Measurements from ENCODE around the gene ZNF416. TPM values are rescaled to one million over a fixed set of nuclear protein-coding genes. Genes with fewer than 3 reads are reported as not detected.

Gene ZNF416
- total RNA-seq, 5 donors from 2014 or later (not counting 1 experiment from before 2014, with no cell fraction given), result 5.6 to 11.1 (median 10.0) TPM

- H3K36me3 Mint-ChIP-seq, result peaks cover 40% of the 10 kb centered on the region
- no peak for DNase-seq
- peaks cover 4 to 8% of the 10 kb centered on the region in 2 donors for H3K27me3 Mint-ChIP-seq
These were observed 18.6 kb downstream of the ZNF416 start for GRCh38 chr19:57560049-57560491.

GRCh38 chr19:57559404-57560025, 19.2 kb downstream of the ZNF416 start, which contains the start of gene ZNF550:
ZNF550 (minus strand) TSS chr19:57559863; CDS start chr19:57559682, 181 bp downstream.
- Histone ChIP-seq H3K9me3 (peaks cover 2% of the 10 kb centered on the region), H3K4me1 (ENCODE audit: control insufficient read depth in 1 of 2, extremely low read depth in 1 of 2, insufficient read depth in 2 of 2, low read length in 2 of 2) (peaks cover 10 to 25% of the 10 kb centered on the region in 2 experiments), H3K27ac (ENCODE audit: low read length) (peak within 1 kb of the TSS; percentile 68), H3K36me3 (ENCODE audit: control insufficient read depth in 2 of 2, extremely low read depth in 1 of 2, insufficient read depth in 1 of 2, low read length in 1 of 2) (peaks cover 0 to 17% of the 10 kb centered on the region in 2 donors), H3K27me3 (replicated peaks in 1 of 2; ENCODE audit: control insufficient read depth in 2 of 2, extremely low read depth in 1 of 2, insufficient read depth in 2 of 2, low read length in 1 of 2) (peaks cover 0 to 5% of the 10 kb centered on the region in 2 experiments), H3K4me3 (ENCODE audit: control insufficient read depth in 1 of 2, extremely low read depth in 1 of 2, low read length in 1 of 2) (peak within 1 kb of the TSS; percentile 83 to 88)
- whole genome bisulfite sequencing (ENCODE audit: insufficient coverage), result 0% methylated on average over 46 of the region's 56 CpGs
- H3K9me3 Mint-ChIP-seq, result peaks cover 3 to 43% (median 28%) of the 10 kb centered on the region in 3 donors
- H3K27me3 Mint-ChIP-seq, result peaks cover 4 to 8% of the 10 kb centered on the region in 2 donors
- CTCF ChIA-PET, result no interaction called here
- peak within 1 kb of the TSS; percentile 83 to 86 for H3K27ac Mint-ChIP-seq
- POLR2A ChIA-PET, result no interaction called here
- H3K4me3 Mint-ChIP-seq, result peak within 1 kb of the TSS; percentile 92 to 97 (median 94)
- ATAC-seq (replicated peaks in 1 of 4) (peak; percentile 97 to 99 (median 99)), DNase-seq (peak; percentile 67 to 88 (median 80))
- peaks cover 45% of the 10 kb centered on the region for H3K36me3 Mint-ChIP-seq
- peaks cover 33 to 39% (median 37%) of the 10 kb centered on the region in 3 donors for H3K4me1 Mint-ChIP-seq

More at GRCh38 chr19:57560049-57560491, 18.6 kb downstream of the ZNF416 start:
- H3K4me3 ChIP-seq (ENCODE audit: control insufficient read depth in 1 of 2, extremely low read depth in 1 of 2, low read length in 1 of 2), result peak overlapping the region; percentile 83 to 88
- H3K4me1 ChIP-seq (ENCODE audit: control insufficient read depth in 1 of 2, extremely low read depth in 1 of 2, insufficient read depth in 2 of 2, low read length in 2 of 2), result peaks cover 10 to 25% of the 10 kb centered on the region in 2 experiments
- WGBS (ENCODE audit: insufficient coverage), result 42% methylated on average over 20 of the region's 23 CpGs
- peaks cover 0 to 12% of the 10 kb centered on the region in 2 donors for H3K36me3 ChIP-seq (ENCODE audit: control insufficient read depth in 2 of 2, extremely low read depth in 1 of 2, insufficient read depth in 1 of 2, low read length in 1 of 2)
- ChIA-PET POLR2A (no interaction called here), CTCF (no interaction called here)
- peak in 1 of 4 experiments; percentile 8 for ATAC-seq (replicated peaks in 1 of 4)
- peak overlapping the region; percentile 68 for H3K27ac ChIP-seq (ENCODE audit: low read length)
- Mint-ChIP-seq H3K4me3 (peak overlapping the region; percentile 92 to 97 (median 94)), H3K4me1 (peaks cover 33 to 39% (median 37%) of the 10 kb centered on the region in 3 donors), H3K9me3 (peaks cover 3 to 41% (median 28%) of the 10 kb centered on the region in 3 donors), H3K27ac (peak overlapping the region; percentile 83 to 86)
- H3K27me3 ChIP-seq (replicated peaks in 1 of 2; ENCODE audit: control insufficient read depth in 2 of 2, extremely low read depth in 1 of 2, insufficient read depth in 2 of 2, low read length in 1 of 2), result peaks cover 0 to 6% of the 10 kb centered on the region in 2 experiments
- peaks cover 4% of the 10 kb centered on the region for H3K9me3 ChIP-seq

DNA sequence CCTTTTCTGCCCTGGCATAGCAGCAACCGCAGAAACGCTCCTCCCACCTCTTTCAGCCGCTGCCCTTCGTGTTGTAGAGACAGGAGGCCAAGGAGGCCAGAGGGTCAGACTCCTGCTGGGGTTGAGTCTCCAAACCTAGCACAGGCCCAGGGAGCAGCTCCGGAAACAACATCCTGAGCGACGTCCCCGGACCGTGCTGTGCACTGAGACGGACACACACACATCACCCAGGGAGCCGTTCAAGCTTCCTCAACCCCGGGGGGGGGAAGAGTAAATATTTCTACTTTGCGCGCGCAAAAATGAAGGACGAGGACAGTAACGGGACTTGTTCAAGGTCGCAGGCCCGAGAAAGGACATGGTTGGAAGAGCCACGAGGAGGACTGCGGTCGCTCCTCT, 19.7 kb downstream of the ZNF416 start:
- H3K27me3 ChIP-seq (replicated peaks in 1 of 2; ENCODE audit: control insufficient read depth in 2 of 2, extremely low read depth in 1 of 2, insufficient read depth in 2 of 2, low read length in 1 of 2), result no peaks in the 10 kb centered on the region
- peaks cover 0 to 23% of the 10 kb centered on the region in 2 donors for H3K36me3 ChIP-seq (ENCODE audit: control insufficient read depth in 2 of 2, extremely low read depth in 1 of 2, insufficient read depth in 1 of 2, low read length in 1 of 2)
- Mint-ChIP-seq H3K36me3 (peaks cover 50% of the 10 kb centered on the region), H3K27ac (peak overlapping the region; percentile 83 to 86), H3K27me3 (peaks cover 4 to 8% of the 10 kb centered on the region in 2 donors), H3K4me3 (peak overlapping the region; percentile 92 to 97 (median 94)), H3K9me3 (peaks cover 3 to 43% (median 28%) of the 10 kb centered on the region in 3 donors), H3K4me1 (peaks cover 33 to 39% (median 37%) of the 10 kb centered on the region in 3 donors)
- 2% methylated on average over 10 of the region's 22 CpGs for WGBS (ENCODE audit: insufficient coverage)
- H3K27ac ChIP-seq (ENCODE audit: low read length), result peak overlapping the region; percentile 68
- POLR2A ChIA-PET, result no interaction called here
- peaks cover 10 to 25% of the 10 kb centered on the region in 2 experiments for H3K4me1 ChIP-seq (ENCODE audit: control insufficient read depth in 1 of 2, extremely low read depth in 1 of 2, insufficient read depth in 2 of 2, low read length in 2 of 2)
- CTCF ChIA-PET, result no interaction called here
- DNase-seq, result peak in 5 of 35 experiments; percentile 2 to 19 (median 7)
- peaks cover under 1% of the 10 kb centered on the region for H3K9me3 ChIP-seq
- ATAC-seq (replicated peaks in 1 of 4), result peak; percentile 27 to 37 (median 32)
- peak overlapping the region; percentile 83 to 88 for H3K4me3 ChIP-seq (ENCODE audit: control insufficient read depth in 1 of 2, extremely low read depth in 1 of 2, low read length in 1 of 2)

DNA sequence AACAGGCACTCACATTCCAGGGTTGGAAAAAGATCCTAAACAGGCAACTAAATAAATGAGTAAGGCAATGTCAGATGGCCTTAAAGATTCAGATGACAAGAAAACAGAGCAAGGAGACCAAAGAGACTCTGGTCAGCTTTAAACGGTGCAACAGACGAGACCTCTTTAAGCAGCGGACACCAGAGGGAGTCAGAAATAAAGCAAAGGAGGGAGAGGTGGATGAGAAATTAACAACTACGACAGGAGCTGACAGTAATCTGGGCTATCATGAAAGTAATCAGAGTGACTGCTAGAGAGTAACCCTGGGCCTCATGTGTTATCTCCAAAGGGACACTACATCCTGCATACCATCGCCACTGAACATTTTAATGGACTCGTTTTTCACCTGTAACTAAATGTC, 20.2 kb downstream of the ZNF416 start:
- Mint-ChIP-seq H3K27ac (peak overlapping the region in 1 of 2 donors; percentile 86), H3K9me3 (peaks cover 1 to 41% (median 26%) of the 10 kb centered on the region in 3 donors), H3K4me1 (peaks cover 33 to 39% (median 37%) of the 10 kb centered on the region in 3 donors), H3K36me3 (peaks cover 53% of the 10 kb centered on the region), H3K27me3 (peaks cover 4 to 8% of the 10 kb centered on the region in 2 donors), H3K4me3 (peak overlapping the region; percentile 92 to 97 (median 94))
- Histone ChIP-seq H3K9me3 (no peaks in the 10 kb centered on the region), H3K27ac (ENCODE audit: low read length) (no peak overlapping the region), H3K36me3 (ENCODE audit: control insufficient read depth in 2 of 2, extremely low read depth in 1 of 2, insufficient read depth in 1 of 2, low read length in 1 of 2) (peaks cover 2 to 27% of the 10 kb centered on the region in 2 donors), H3K4me1 (ENCODE audit: control insufficient read depth in 1 of 2, extremely low read depth in 1 of 2, insufficient read depth in 2 of 2, low read length in 2 of 2) (peaks cover 10 to 25% of the 10 kb centered on the region in 2 experiments), H3K4me3 (ENCODE audit: control insufficient read depth in 1 of 2, extremely low read depth in 1 of 2, low read length in 1 of 2) (peak overlapping the region; percentile 83 to 88), H3K27me3 (replicated peaks in 1 of 2; ENCODE audit: control insufficient read depth in 2 of 2, extremely low read depth in 1 of 2, insufficient read depth in 2 of 2, low read length in 1 of 2) (no peaks in the 10 kb centered on the region)
- ATAC-seq (replicated peaks in 1 of 4) (no peak), DNase-seq (no peak)
- ChIA-PET CTCF (no interaction called here), POLR2A (no interaction called here)
- 81% methylated on average over 5 of the region's 6 CpGs for WGBS (ENCODE audit: insufficient coverage)

DNA sequence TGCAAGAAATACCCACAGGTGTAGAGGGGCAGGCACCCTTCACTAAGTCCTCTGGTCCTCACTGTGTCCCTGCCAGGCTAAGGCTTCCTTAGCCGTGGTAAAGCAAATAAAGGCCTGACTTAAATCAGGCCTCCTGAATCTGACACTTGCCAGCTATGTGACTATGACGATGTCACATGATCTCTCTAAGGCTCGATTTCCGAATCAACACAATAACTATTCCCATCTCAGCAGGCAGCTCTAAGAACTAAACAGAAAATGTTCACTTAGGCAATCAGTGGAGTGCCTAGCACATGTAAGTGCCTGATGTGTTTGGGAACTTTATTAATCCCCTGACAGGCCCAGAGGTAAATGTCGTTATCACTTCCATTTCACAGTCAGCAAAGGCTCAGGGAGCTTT, 21.1 kb downstream of the ZNF416 start:
- Mint-ChIP-seq H3K36me3 (peaks cover 59% of the 10 kb centered on the region), H3K4me3 (peak overlapping the region; percentile 92 to 97 (median 94)), H3K9me3 (peaks cover 2 to 41% (median 29%) of the 10 kb centered on the region in 3 donors), H3K4me1 (peaks cover 33 to 39% (median 37%) of the 10 kb centered on the region in 3 donors), H3K27ac (no peak overlapping the region), H3K27me3 (peaks cover 4 to 8% of the 10 kb centered on the region in 2 donors)
- ATAC-seq (replicated peaks in 1 of 4) (no peak), DNase-seq (no peak)
- no peak overlapping the region for H3K4me3 ChIP-seq (ENCODE audit: control insufficient read depth in 1 of 2, extremely low read depth in 1 of 2, low read length in 1 of 2)
- H3K27me3 ChIP-seq (replicated peaks in 1 of 2; ENCODE audit: control insufficient read depth in 2 of 2, extremely low read depth in 1 of 2, insufficient read depth in 2 of 2, low read length in 1 of 2), result no peaks in the 10 kb centered on the region
- peaks cover 10 to 25% of the 10 kb centered on the region in 2 experiments for H3K4me1 ChIP-seq (ENCODE audit: control insufficient read depth in 1 of 2, extremely low read depth in 1 of 2, insufficient read depth in 2 of 2, low read length in 2 of 2)
- H3K36me3 ChIP-seq (ENCODE audit: control insufficient read depth in 2 of 2, extremely low read depth in 1 of 2, insufficient read depth in 1 of 2, low read length in 1 of 2), result peaks cover 5 to 36% of the 10 kb centered on the region in 2 donors
- POLR2A ChIA-PET, result no interaction called here
- no peaks in the 10 kb centered on the region for H3K9me3 ChIP-seq
- no peak overlapping the region for H3K27ac ChIP-seq (ENCODE audit: low read length)
- WGBS (ENCODE audit: insufficient coverage), result 100% methylated on average over 2 of the region's 5 CpGs
- CTCF ChIA-PET, result no interaction called here

DNA sequence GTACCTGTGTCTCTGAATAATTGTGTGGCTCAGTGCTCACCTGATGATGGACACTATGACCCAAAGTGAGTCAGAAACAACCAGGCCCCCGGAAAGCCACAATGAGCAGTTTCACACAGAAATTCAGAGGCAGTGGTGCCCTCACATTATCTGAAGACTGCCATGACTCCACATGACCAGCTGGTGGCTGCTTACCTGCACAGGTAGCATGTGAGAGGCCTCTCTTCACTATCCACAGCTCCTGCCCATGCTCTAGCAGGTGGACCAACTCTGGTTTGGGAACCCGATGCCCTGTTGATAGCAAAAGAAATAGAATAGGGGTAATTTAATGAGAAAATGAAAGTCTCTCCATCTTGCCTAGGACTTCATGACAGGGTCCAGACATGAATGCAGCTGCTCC, 26.3 kb downstream of the ZNF416 start:
- Mint-ChIP-seq H3K27ac (no peak overlapping the region), H3K27me3 (no peaks in the 10 kb centered on the region), H3K9me3 (peaks cover 27 to 69% (median 58%) of the 10 kb centered on the region in 3 donors), H3K4me1 (peaks cover 3 to 10% (median 6%) of the 10 kb centered on the region in 3 donors), H3K4me3 (no peak overlapping the region), H3K36me3 (peaks cover 99% of the 10 kb centered on the region)
- ATAC-seq (replicated peaks in 1 of 4) (no peak), DNase-seq (no peak)
- H3K27me3 ChIP-seq (replicated peaks in 1 of 2; ENCODE audit: control insufficient read depth in 2 of 2, extremely low read depth in 1 of 2, insufficient read depth in 2 of 2, low read length in 1 of 2), result no peaks in the 10 kb centered on the region
- H3K9me3 ChIP-seq, result peaks cover 17% of the 10 kb centered on the region
- POLR2A ChIA-PET, result interaction anchor here in 1 of 2 donors (0.6 kb wide), 1 partner anchor 255 kb away, joined by 5 read pairs; no protein-coding TSS in a partner anchor
- H3K4me1 ChIP-seq (ENCODE audit: control insufficient read depth in 1 of 2, extremely low read depth in 1 of 2, insufficient read depth in 2 of 2, low read length in 2 of 2), result no peaks in the 10 kb centered on the region
- H3K4me3 ChIP-seq (ENCODE audit: control insufficient read depth in 1 of 2, extremely low read depth in 1 of 2, low read length in 1 of 2), result peak overlapping the region in 1 of 2 donors; percentile 10
- CTCF ChIA-PET, result no interaction called here
- 100% methylated on average over 2 of the region's 2 CpGs for WGBS (ENCODE audit: insufficient coverage)
- no peak overlapping the region for H3K27ac ChIP-seq (ENCODE audit: low read length)
- H3K36me3 ChIP-seq (ENCODE audit: control insufficient read depth in 2 of 2, extremely low read depth in 1 of 2, insufficient read depth in 1 of 2, low read length in 1 of 2), result peaks cover 23 to 82% of the 10 kb centered on the region in 2 donors

Measured in T-cell (primary cell).